NCI-H69 (cell line): ENCODE measurements around the gene HNRNPK.

ENCODE experiments used
- DNase-seq: peaks from one replicate; lab custom pipeline; 2025; lab: John Stamatoyannopoulos, UW

HNRNPK gene

DNA sequence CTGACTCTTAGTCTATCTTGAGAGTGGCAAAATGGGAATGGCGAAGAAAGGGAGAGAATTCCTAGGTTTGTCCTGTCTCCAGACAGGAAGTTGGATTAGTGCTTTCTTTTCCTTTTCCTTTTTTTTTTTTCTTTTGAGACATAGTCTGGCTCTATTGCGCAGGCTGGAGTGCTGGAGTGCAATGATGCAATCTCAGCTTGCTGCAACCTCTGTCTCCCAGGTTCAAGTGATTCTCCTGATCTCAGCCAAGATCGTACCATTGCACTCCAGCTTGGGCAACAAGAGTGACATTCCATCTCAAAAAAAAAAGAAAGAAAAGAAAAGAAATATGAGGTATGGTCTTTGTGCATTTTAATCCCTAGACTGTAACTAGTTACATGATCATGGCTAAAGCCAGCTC, 46.2 kb downstream of the HNRNPK start:
- DNase-seq: no peak

- no peak for DNase-seq
Observed at GRCh38 chr9:83932851-83933250, 47.2 kb downstream of the HNRNPK start.

- DNase-seq: no peak
Observed at GRCh38 chr9:83932011-83932410, 48.0 kb downstream of the HNRNPK start.

DNA sequence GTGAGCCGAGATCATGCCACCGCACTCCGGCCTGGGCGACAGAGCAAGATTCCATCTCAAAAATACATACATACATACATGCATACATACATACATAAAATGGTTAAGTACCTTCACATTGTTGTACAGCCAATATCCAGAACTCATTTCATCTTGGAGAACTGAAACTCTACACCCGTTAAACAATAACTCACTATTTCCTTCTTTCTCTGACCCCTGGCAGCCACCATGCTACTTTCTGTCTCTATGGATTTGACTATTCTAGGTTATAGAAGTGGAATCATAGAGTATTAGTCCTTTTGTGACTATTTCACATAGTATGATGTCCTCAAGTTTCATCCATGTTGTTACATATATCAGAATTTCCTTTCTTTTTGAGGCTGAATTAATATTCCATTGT, 49.1 kb downstream of the HNRNPK start:
- no peak for DNase-seq

- no peak for DNase-seq
Observed at GRCh38 chr9:83927591-83927990, 52.4 kb downstream of the HNRNPK start.

- DNase-seq: peak; percentile 99
Observed at GRCh38 chr9:83920927-83921707, 58.9 kb downstream of the HNRNPK start, which contains the start of gene KIF27. TSS of gene KIF27 (minus strand) at chr9:83921432. CDS start at chr9:83915591, 5,841 bp downstream.

- DNase-seq: peak; percentile 91
Observed at GRCh38 chr9:83920469-83920926, 59.5 kb downstream of the HNRNPK start.

- DNase-seq: no peak
Observed at GRCh38 chr9:83919111-83919510, 60.9 kb downstream of the HNRNPK start.
